Left colon (tissue), 2 donors: Measurements from ENCODE around the gene GPR34. TPM values are rescaled to one million over a fixed set of nuclear protein-coding genes. Genes with fewer than 3 reads are reported as not detected.
"Not testable (repeated sequence)": the region's sequence is repeated elsewhere in the genome, so short reads cannot be mapped to it uniquely, and the experiment has no call there.

Experiments used
- ATAC-seq: fragments of 200-7000 bp; cut with Tn5 transposase; one replicate; pipeline ENCODE4 v1.9.1; 2020; ENCODE audit warnings: mild to moderate bottlenecking, moderate library complexity
- DNase-seq, 2 donors: peaks; one replicate each; pipeline ENCODE4 v3.0.0-alpha.2; 2020
- intact Hi-C, 2 donors: fragments of 100-400 bp; cut with DNase I in 1 of 2; cut with micrococcal nuclease in 1 of 2; formaldehyde crosslinking; loops; one replicate each; pipeline versions ENCODE4 v1.11.2 to v1.14.0; 2022; cut with DNase I, micrococcal nuclease
- total RNA-seq, 2 donors: library from RNA; stranded (reverse); fragmentation: NEBNext Ultra II Directional; extraction: Animal tissue kit (Norgen Biotek cat#: 25700); gene quantifications; one replicate each; pipeline ENCODE4 v1.2.1, GENCODE V29; 2021
- donor health status: DM: no; HTN: no; CAD: no.
- donor health status: DM: yes; HTN: yes; CAD: no.

Gene GPR34
- total RNA-seq, 2 donors from 2014 or later, result 2.2 to 7.2 TPM

DNA sequence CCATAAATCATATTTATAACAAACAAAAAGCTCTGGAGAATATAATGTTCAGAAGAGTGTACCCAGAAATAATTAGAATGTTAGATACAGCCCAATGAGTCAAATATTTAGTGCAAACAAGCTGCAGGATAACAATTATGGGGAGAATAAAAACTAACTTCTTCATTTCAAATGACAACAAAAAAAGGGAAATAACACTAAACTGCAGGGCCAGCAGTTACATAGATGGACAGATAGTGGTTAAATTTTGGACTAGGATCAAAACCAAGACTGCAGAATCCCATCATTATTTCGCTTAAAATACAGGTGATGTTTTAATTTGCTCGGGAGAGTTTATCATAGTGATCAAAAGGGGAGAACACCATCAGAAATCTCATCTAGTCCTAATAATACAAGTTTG, 617 bp upstream of the GPR34 start:
- intact Hi-C loops, result no loop called here
- no peak for DNase-seq
- ATAC-seq, result no peak

DNA sequence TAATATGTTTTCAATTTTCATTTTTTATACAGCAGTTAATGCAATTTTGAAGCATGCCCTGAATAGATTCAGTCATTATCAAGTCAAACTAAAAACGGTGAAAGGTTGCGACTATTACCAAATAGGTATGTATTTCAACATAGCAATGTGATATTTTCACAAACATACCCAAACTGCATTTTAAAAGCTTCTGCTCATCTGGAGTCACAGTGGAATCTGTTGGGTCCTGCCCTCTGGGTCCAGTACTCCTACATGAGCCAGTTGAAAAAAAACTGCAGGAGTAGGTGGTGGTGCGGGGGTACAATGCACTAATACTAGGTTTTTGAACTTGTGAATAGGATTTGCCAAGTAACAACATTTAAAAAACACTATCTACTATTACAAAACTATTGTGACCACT, 938 bp downstream of the GPR34 start:
- no peak for ATAC-seq
- intact Hi-C loops, result no loop called here
- no peak for DNase-seq

DNA sequence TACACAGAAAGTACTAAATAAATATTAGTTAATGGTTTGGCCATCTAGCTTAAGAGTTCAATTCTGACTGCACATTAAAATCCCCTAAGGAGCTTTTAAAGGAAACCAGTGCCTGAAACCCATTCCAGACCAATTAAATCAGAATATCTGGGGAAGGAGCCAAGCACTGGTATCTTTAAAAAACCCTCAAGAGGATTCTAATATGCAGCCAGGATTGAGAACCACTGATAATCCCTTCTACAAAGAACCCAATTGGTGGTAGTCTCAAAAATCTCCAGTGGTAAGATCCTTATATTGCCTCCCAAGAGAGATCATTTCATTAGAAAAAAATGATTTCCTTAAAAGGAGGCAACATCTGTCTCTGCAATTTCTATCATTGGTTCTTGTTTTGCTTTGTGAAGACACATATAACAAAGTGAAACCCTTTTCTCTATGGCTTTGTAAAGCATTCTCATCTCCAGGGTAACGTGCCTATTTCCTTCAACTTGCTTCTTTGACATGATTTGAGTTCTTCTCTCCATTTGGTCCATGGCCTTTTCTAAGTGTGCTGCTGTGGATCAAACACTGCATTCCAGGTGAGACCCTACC, 3.5 kb downstream of the GPR34 start:
- DNase-seq, result no peak
- intact Hi-C loops, result no loop called here
- ATAC-seq, result no peak

DNA sequence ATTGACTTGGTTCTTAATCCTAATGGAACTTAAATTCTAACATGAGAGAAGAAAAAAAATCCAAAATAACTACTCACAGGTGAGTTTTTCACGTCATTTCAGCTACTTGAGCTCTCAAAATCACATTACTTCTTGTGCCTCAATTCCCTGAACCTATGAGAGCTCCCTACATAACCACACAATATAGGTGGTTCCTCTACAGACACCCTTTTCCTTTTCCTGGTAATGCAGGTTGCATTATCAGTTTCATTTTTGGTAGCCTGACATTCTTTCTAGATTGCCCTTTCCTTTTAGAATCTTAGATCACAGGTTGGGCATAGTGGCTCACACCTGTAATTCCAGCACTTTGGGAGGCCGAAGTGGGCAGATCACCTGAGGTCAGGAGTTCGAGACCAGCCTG, 4.3 kb downstream of the GPR34 start:
- no peak for DNase-seq
- intact Hi-C loops, result no loop called here
- no peak for ATAC-seq

DNA sequence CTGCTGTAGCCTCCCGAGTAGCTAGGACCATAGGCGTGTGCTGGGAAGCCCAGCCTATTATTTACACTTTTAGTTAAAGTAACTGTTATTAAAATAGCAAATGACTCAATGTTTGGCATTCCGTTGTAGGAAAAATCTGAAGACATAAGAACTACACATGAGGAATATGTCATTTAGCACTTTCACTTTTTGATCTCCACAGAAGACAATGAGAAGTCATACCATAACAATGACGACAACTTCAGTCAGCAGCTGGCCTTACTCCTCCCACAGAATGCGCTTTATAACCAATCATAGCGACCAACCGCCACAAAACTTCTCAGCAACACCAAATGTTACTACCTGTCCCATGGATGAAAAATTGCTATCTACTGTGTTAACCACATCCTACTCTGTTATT, 6.7 kb downstream of the GPR34 start:
- intact Hi-C loops, result no loop called here
- DNase-seq, result no peak
- no peak for ATAC-seq

DNA sequence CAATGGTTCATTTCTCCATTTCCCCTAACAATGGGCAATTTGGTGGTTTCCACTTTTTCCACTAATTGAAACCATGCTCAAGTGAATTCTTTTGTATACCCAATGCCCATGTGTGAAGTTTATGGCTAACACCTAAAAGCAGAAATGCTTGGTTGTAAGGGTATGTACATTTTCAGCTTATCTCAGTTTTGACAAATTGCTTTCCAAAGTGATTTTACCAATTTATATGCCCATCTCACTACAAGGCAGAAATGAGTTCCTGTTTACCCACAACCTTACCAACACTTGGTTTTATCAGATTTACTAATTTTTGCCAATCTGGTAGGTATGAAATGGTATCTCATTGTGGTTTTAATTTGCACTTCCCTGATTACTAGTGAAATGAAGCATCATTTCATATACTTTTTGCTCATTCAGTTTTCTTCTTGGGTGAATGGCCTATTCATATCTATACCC, 14.8 kb downstream of the GPR34 start:
- intact Hi-C loops, result no loop called here
- no peak for DNase-seq
- ATAC-seq, result no peak

DNA sequence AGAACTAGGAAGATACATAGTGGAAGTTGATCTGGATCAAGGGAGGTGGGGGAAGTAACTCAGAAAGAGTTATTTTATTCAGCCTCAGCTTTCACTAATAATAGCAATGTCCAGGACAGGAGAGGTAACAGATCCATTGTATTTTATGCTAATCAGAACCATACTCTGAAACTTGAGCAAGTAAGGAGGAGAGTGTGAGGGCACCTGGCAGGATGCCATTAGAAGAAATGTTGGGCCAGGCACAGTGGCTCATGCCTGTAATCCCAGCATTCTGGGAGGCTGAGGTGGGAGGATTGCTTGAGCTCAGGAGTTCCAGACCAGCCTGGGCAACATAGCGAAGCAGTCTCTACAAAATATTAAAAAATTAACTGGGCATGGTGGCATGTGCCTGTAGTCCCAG, 16.3 kb downstream of the GPR34 start:
- intact Hi-C loops, result no loop called here
- ATAC-seq (no peak), DNase-seq (no peak)

DNA sequence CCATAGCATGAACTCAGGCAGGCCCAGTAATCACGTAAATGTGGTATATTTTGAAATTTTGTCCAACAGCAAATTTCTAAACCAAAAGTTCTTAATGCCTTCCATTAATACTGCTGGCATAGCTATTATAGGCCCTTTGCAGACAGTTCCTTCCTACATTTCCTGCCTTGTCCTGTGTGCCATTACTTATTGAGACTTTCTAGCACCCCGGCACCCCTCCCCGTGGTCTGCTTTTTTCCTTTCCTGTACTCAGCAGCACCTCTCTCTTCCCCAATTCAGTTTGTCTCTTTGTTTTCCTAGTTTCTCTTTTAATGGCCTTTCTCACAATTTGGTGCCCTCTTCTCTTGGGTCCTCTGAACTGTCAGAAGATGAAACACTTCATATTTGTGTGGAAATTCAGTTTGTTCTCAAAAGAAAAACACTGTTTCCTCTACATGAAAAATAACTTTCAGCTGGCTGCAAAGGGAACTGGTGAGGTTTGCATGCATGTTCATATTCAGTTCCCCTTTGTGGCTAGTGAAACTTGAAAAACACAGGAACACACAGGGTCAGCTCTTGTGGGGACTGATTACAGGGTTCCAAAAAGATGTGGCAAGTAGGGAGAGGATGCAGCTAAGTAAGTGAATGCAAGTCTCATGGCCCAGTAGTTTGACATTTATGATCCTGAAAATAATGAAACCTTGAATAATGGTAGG, 17.1 kb downstream of the GPR34 start:
- intact Hi-C loops, result no loop called here
- DNase-seq, result no peak

DNA sequence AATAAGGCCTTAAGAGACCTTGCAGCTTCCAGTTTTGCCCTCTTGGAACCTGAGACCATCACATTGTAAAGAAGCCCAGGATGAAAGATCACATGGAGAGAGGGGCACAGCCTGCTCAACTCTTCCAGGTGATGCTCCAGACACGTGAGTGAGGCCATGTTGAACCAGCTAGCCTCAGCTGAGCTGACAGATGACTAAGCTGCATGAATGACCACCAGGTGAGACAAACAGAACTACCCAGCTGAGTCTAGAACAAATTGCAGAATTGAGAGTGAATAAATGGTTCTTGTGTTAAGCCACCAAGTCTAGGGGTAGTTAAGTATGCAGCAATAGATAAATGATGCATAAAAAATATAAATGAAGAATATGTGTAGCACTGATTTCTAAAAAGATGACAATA, 18.4 kb downstream of the GPR34 start:
- DNase-seq (no peak), ATAC-seq (no peak)
- intact Hi-C loops, result no loop called here

More for the DNA sequence above, 17.1 kb downstream of the GPR34 start:
- no peak for ATAC-seq

DNA sequence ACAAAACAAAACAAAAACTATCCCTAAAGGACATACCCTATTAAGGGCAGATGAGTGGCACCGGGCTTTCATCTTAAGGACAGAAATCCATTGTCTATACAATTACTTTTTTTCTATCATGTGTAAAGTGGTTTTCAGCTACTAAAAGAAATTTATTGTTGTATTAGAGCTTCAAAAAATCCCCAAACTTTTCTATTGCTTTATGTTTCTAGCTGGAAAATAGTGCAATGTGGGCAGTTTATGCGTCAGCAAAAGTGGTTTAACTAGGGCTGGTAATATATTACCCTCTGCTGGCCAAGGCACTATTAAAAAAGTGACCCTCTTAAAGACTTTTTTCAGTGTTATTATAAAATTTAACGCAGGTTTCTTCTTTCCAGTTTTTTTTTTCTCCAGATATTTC, 19.7 kb downstream of the GPR34 start:
- DNase-seq (no peak), ATAC-seq (no peak)
- intact Hi-C loops, result no loop called here

DNA sequence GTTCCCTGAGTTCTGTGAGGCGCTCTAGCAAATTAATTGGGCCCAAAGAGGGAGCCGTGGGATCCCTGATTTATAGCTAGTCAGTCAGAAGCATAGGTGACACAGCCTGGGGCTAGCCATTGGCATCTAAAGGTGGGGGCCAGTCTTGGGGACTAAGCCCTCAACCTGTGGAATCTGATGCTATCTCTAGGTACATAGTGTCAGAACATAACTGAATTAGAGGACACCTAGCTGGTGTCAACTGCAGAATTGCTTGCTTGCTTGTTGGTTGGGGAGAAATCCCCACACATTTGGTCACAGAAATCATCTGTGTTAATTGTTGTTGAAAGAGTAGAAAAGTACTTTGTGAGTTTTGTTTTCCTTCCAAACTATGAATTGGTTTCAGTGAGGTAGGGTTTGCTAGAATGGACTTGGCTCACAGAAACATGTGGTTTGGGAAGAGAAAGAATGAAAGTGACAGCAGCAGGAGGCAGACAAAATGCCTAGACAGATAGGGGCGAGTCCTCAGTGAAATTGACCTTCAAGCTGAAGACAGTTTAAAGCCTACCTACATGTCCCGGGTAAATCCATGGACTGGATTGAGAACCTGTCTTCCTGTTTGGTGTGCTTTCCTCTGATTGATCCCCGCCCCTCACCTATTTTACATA, 22.4 kb downstream of the GPR34 start:
- intact Hi-C loops, result no loop called here
- no peak for ATAC-seq
- DNase-seq, result no peak

DNA sequence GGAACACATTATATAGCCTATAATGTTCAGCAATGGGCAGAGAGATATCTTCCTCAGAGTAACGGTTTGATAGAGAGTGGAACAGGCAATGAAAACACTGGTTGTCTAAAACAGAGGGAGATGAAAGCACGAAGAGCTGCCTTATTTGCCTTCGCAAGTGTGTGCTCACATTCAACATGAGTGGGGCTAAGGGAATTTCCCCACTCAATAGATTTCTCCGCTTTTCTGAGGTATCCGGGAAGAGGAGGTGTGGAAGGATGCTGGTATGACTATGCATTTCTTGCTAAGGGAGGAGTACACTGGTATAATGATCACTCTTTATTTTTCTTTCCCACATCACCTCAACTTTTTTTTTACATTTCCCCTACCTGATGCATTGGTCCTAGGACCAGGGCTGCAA, 27.4 kb downstream of the GPR34 start:
- intact Hi-C loops, result no loop called here
- peak; percentile 9 for ATAC-seq
- no peak for DNase-seq

DNA sequence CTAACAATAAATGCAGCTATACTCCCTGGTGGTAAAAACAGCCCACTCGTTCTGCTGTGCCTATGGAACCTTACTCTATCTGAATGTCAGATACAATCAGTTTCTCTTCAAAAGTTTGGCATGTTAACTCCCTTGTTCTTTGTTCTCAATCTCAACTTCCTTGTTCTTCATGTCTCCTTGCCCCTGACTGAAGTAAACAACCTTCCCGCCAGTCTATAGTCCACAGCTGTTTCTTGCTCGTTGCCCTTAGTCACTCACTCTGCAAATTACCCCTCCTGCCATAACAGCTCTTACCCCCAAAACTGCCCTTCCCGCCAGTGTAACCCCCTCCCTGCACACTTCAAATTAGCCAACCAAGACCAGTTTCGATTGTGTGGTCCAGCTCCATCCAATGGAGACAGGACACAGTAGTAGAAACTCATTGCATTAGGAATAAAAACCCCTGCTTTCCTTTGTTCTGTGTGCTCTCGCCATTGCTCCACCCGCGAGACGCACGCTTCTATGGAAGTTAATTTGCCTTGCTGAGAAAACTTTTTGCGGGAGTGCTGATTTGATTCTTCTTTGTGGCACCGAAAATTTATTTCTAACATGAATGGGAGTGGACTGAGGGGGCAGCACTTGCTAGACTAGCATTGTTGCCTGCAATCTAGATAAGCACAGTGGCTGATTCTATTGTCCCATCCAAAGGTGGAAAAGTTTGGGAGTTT, 28.1 kb downstream of the GPR34 start:
- intact Hi-C loops, result no loop called here

DNA sequence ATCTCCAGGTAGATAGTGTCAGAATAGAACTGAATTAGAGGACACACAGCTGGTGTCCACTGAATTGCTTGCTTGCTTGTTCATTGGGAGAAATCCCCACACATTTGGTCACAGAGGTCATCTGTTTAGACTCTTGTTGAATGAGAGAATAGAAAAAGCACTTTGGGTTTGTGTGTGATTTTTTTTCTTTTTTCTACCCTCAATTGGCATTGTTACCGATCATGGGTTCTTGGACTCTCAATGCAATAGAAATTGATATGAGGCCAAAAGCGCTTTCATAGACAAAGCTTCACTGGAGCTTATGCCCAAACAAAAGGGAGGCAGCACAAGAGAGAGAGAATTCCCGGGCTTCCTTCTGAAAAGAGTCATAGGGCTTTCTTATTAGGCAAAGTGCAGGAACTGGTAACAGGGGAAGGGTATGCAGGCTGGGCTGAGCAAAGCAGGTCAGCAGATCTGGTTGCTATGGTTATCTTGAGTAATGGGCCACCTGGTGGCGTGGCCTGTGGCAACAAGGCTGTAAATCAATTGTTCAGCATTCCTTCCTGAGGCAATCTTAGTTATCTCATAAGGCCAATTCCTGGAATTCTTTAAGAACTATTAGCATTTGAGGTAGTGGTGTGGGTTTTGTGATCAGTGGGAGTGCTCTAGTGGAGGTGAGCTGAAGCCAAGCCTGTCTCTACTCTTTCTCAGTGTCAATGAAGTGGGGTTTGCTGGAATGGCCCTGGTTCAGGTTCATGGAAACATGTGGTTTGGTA, 29.9 kb downstream of the GPR34 start:
- ATAC-seq (no peak), DNase-seq (no peak)
- intact Hi-C loops, result no loop called here

More for the DNA sequence above, 28.1 kb downstream of the GPR34 start:
- peak; percentile 90 for ATAC-seq
- no peak for DNase-seq

DNA sequence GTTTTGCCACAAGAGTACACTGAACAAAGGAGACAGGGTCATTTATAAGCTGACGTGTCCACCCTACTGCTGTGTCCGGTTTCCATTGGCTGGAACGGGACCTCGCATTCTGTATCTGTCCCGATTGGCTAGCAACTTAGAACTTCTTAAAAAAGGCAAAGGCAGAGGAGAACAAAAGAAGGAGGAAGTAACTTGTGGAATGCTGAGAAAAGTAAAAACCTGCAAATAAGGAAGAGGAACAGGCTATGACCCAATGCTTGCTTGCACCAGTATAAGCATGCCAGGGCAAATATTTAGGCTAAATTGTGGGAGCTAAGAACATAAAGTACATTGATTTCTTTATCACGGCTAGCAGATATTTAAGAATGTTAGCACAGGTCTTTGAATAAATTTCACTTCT, 30.8 kb downstream of the GPR34 start:
- intact Hi-C loops, ATAC-seq: not testable (repeated sequence)

DNA sequence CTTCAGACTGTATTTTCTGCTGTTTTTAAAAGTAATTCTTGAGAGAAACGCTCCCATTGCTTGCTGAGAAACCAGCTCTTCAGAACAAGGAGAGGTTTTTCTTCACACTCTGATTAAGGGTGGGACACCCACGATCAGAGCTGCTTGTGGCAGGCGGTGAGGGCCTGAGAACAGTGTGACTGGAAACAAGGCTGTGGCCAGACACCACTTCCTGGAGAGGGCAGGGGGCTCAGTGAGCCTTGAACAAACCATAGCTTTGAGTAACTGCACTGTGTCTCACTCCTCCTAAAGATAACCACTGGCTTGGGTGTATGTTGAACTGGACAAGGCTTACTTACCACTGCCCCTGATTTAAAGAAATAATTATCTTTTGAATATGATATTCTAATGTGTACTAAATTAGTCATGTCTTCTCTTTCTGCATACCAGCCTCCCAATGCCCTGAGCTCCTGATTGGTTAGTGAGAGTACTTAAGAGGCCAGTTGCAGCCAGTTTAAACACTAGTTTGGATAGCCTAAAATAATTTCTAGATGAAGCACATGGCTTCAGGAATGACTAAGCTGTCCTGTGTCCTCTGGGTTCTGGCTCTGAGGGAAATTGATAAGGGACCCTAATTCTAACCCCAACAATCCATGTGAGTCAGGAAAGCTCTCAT, 31.5 kb downstream of the GPR34 start:
- intact Hi-C loops, result no loop called here
- ATAC-seq, result no peak
- DNase-seq, result no peak

More for the DNA sequence above, 30.8 kb downstream of the GPR34 start:
- DNase-seq, result not testable (repeated sequence)

DNA sequence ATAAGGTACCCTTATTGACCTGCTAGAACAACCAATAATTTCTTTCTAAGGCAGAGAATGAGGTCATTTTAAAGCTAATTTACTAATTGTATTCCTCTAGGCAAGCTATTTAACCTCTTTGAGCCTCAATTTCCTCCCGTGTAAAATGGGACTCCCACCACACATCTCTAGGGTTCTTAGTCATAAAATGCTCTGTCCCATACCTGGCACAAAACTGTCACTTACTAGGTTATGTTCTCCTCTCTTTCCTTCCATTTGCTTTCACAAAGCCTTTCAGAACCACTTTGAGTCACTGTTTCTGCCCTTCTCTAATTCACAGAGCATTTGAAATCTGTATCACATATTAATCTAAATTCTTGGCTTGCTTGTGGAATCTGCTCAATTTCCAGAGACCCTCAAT, 32.8 kb downstream of the GPR34 start:
- ATAC-seq (no peak), DNase-seq (no peak)
- intact Hi-C loops, result no loop called here

DNA sequence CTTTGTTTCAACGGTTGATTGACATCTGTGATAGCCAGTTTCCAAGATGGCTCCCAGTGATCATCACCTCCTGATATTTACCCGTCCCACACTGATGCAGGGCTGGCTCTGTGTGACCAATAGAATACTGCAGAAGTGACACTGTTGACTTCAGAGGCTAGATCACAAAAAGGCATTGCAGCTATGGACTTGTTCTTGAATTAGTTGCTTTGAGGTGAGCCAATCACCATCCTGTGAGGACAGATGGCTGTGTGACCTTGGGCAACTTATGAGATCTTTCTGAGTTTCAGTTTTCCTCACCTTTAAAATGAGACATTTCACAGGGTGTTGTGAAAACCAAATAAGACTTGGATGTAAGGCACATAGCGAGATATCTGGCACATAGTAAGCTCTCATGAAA, 33.4 kb downstream of the GPR34 start:
- no peak for DNase-seq
- ATAC-seq, result no peak
- intact Hi-C loops, result no loop called here
